ENCODE data around the gene ABHD12.

ABHD12 gene

GRCh38 chr20:25353747-25354705, 36.6 kb downstream of the ABHD12 start:
- Mint-ChIP-seq H3K4me1 (ENCODE audit: low read depth) (peaks cover 18% of the 10 kb centered on the region), H3K36me3 (ENCODE audit: low read depth) (peaks cover 6% of the 10 kb centered on the region), H3K27ac (no peak overlapping the region), H3K9me3 (no peaks in the 10 kb centered on the region), H3K4me3 (no peak overlapping the region), H3K27me3 (ENCODE audit: low read depth) (no peaks in the 10 kb centered on the region)
- no peak for DNase-seq (ENCODE audit: low spot score)

- peaks cover 16% of the 10 kb centered on the region for H3K4me1 Mint-ChIP-seq (ENCODE audit: low read depth)
- H3K4me3 Mint-ChIP-seq, result no peak overlapping the region
- no peaks in the 10 kb centered on the region for H3K27me3 Mint-ChIP-seq (ENCODE audit: low read depth)
- H3K9me3 Mint-ChIP-seq, result no peaks in the 10 kb centered on the region
- no peak overlapping the region for H3K27ac Mint-ChIP-seq
- no peak for DNase-seq (ENCODE audit: low spot score)
- peaks cover 6% of the 10 kb centered on the region for H3K36me3 Mint-ChIP-seq (ENCODE audit: low read depth)
These were observed 37.3 kb downstream of the ABHD12 start for GRCh38 chr20:25353353-25353746.

GRCh38 chr20:25352746-25353145, 37.9 kb downstream of the ABHD12 start:
- no peaks in the 10 kb centered on the region for H3K27me3 Mint-ChIP-seq (ENCODE audit: low read depth)
- no peaks in the 10 kb centered on the region for H3K9me3 Mint-ChIP-seq
- peaks cover 13% of the 10 kb centered on the region for H3K4me1 Mint-ChIP-seq (ENCODE audit: low read depth)
- DNase-seq (ENCODE audit: low spot score), result no peak
- no peak overlapping the region for H3K4me3 Mint-ChIP-seq
- H3K27ac Mint-ChIP-seq, result no peak overlapping the region
- H3K36me3 Mint-ChIP-seq (ENCODE audit: low read depth), result peaks cover 6% of the 10 kb centered on the region

- H3K27ac Mint-ChIP-seq, result no peak overlapping the region
- H3K27me3 Mint-ChIP-seq (ENCODE audit: low read depth), result no peaks in the 10 kb centered on the region
- no peak overlapping the region for H3K4me3 Mint-ChIP-seq
- no peaks in the 10 kb centered on the region for H3K9me3 Mint-ChIP-seq
- peaks cover 6% of the 10 kb centered on the region for H3K36me3 Mint-ChIP-seq (ENCODE audit: low read depth)
- no peak for DNase-seq (ENCODE audit: low spot score)
- H3K4me1 Mint-ChIP-seq (ENCODE audit: low read depth), result peaks cover 16% of the 10 kb centered on the region
These were observed 39.6 kb downstream of the ABHD12 start for GRCh38 chr20:25351024-25351360.

- peaks cover 3% of the 10 kb centered on the region for H3K36me3 Mint-ChIP-seq (ENCODE audit: low read depth)
- no peaks in the 10 kb centered on the region for H3K27me3 Mint-ChIP-seq (ENCODE audit: low read depth)
- H3K4me3 Mint-ChIP-seq, result no peak overlapping the region
- H3K4me1 Mint-ChIP-seq (ENCODE audit: low read depth), result peaks cover 26% of the 10 kb centered on the region
- H3K27ac Mint-ChIP-seq, result no peak overlapping the region
- peak; percentile 10 for DNase-seq (ENCODE audit: low spot score)
- H3K9me3 Mint-ChIP-seq, result no peaks in the 10 kb centered on the region
These were observed 44.3 kb downstream of the ABHD12 start for GRCh38 chr20:25346349-25346748.

GRCh38 chr20:25345721-25346120, 44.9 kb downstream of the ABHD12 start:
- Mint-ChIP-seq H3K9me3 (no peaks in the 10 kb centered on the region), H3K27me3 (ENCODE audit: low read depth) (no peaks in the 10 kb centered on the region), H3K27ac (no peak overlapping the region), H3K4me3 (no peak overlapping the region), H3K4me1 (ENCODE audit: low read depth) (peaks cover 26% of the 10 kb centered on the region), H3K36me3 (ENCODE audit: low read depth) (peaks cover 3% of the 10 kb centered on the region)
- no peak for DNase-seq (ENCODE audit: low spot score)

- no peak overlapping the region for H3K27ac Mint-ChIP-seq
These were observed 46.0 kb downstream of the ABHD12 start for GRCh38 chr20:25344634-25345033.

GRCh38 chr20:25341716-25342680, 48.6 kb downstream of the ABHD12 start:
- Mint-ChIP-seq H3K4me1 (ENCODE audit: low read depth) (peaks cover 27% of the 10 kb centered on the region), H3K4me3 (no peak overlapping the region), H3K9me3 (no peaks in the 10 kb centered on the region), H3K36me3 (ENCODE audit: low read depth) (peaks cover 10% of the 10 kb centered on the region), H3K27ac (no peak overlapping the region), H3K27me3 (ENCODE audit: low read depth) (no peaks in the 10 kb centered on the region)
- DNase-seq (ENCODE audit: low spot score), result no peak

More at GRCh38 chr20:25344634-25345033, 46.0 kb downstream of the ABHD12 start:
- no peaks in the 10 kb centered on the region for H3K27me3 Mint-ChIP-seq (ENCODE audit: low read depth)
- peaks cover 3% of the 10 kb centered on the region for H3K36me3 Mint-ChIP-seq (ENCODE audit: low read depth)
- DNase-seq (ENCODE audit: low spot score), result no peak
- peaks cover 26% of the 10 kb centered on the region for H3K4me1 Mint-ChIP-seq (ENCODE audit: low read depth)
- H3K4me3 Mint-ChIP-seq, result no peak overlapping the region
- no peaks in the 10 kb centered on the region for H3K9me3 Mint-ChIP-seq

GRCh38 chr20:25340380-25340779, 50.3 kb downstream of the ABHD12 start:
- Mint-ChIP-seq H3K36me3 (ENCODE audit: low read depth) (peaks cover 14% of the 10 kb centered on the region), H3K4me1 (ENCODE audit: low read depth) (peaks cover 17% of the 10 kb centered on the region), H3K27ac (no peak overlapping the region), H3K27me3 (ENCODE audit: low read depth) (no peaks in the 10 kb centered on the region), H3K4me3 (no peak overlapping the region), H3K9me3 (peaks cover 3% of the 10 kb centered on the region)
- no peak for DNase-seq (ENCODE audit: low spot score)

GRCh38 chr20:25339608-25340007, 51.0 kb downstream of the ABHD12 start:
- Mint-ChIP-seq H3K4me3 (no peak overlapping the region), H3K9me3 (peaks cover 3% of the 10 kb centered on the region), H3K27ac (no peak overlapping the region), H3K27me3 (ENCODE audit: low read depth) (no peaks in the 10 kb centered on the region), H3K4me1 (ENCODE audit: low read depth) (peaks cover 12% of the 10 kb centered on the region), H3K36me3 (ENCODE audit: low read depth) (peaks cover 12% of the 10 kb centered on the region)
- no peak for DNase-seq (ENCODE audit: low spot score)

- no peak for DNase-seq (ENCODE audit: low spot score)
- no peak overlapping the region for H3K27ac Mint-ChIP-seq
- peaks cover 4% of the 10 kb centered on the region for H3K4me1 Mint-ChIP-seq (ENCODE audit: low read depth)
- H3K9me3 Mint-ChIP-seq, result peaks cover 3% of the 10 kb centered on the region
- no peak overlapping the region for H3K4me3 Mint-ChIP-seq
- H3K36me3 Mint-ChIP-seq (ENCODE audit: low read depth), result peaks cover 13% of the 10 kb centered on the region
- H3K27me3 Mint-ChIP-seq (ENCODE audit: low read depth), result no peaks in the 10 kb centered on the region
These were observed 52.3 kb downstream of the ABHD12 start for GRCh38 chr20:25338112-25339023.

- H3K27me3 Mint-ChIP-seq (ENCODE audit: low read depth), result no peaks in the 10 kb centered on the region
- peaks cover 3% of the 10 kb centered on the region for H3K4me1 Mint-ChIP-seq (ENCODE audit: low read depth)
- no peak for DNase-seq (ENCODE audit: low spot score)
- H3K9me3 Mint-ChIP-seq, result peaks cover 3% of the 10 kb centered on the region
- peaks cover 13% of the 10 kb centered on the region for H3K36me3 Mint-ChIP-seq (ENCODE audit: low read depth)
- no peak overlapping the region for H3K4me3 Mint-ChIP-seq
- no peak overlapping the region for H3K27ac Mint-ChIP-seq
These were observed 53.8 kb downstream of the ABHD12 start for GRCh38 chr20:25336561-25337422.
